ENCODE results near the gene PLA1A. TPM values are rescaled to one million over a fixed set of nuclear protein-coding genes. Genes with fewer than 3 reads are reported as not detected.
"Not testable (repeated sequence)": the region's sequence is repeated elsewhere in the genome, so short reads cannot be mapped to it uniquely, and the experiment has no call there.

PLA1A gene
- total RNA-seq, 2 experiments from 2014 or later: not detected

DNA sequence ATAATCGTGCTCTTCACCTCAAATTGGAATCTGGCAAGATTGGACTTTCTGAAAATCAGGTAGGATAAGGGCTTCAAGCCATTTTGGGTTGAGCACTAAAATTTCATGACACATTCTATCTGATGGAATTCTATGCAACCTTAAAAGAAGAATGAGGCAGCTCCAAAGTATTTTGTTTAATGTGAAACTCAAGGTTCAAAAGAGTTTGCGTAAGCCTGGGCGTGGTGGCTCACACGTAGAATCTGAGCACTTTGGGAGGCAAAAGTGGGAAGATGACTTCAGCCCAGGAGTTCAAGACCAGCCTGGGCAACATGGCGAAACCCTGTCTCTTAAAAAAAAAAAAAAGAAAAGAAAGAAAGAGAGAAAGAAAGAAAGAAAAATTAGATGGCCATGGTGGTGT, 3.6 kb upstream of the PLA1A start:
- H3K4me1 Mint-ChIP-seq (ENCODE audit: low read depth): no peaks in the 10 kb centered on the region
- peaks cover 7% of the 10 kb centered on the region for H3K4me1 ChIP-seq (ENCODE audit: insufficient read depth, low read length)
- ChIA-PET POLR2A (no interaction called here), CTCF (no interaction called here)
- H3K4me3 Mint-ChIP-seq: no peak overlapping the region
- no peaks in the 10 kb centered on the region for H3K9me3 ChIP-seq (ENCODE audit: control insufficient read depth in 1 of 2, insufficient read depth in 1 of 2, low read length in 2 of 2)
- intact Hi-C loops (cut with DNase I, micrococcal nuclease): no loop called here
- no peaks in the 10 kb centered on the region for H3K27me3 ChIP-seq (ENCODE audit: control insufficient read depth in 1 of 2, insufficient read depth in 2 of 2, low read length in 2 of 2)
- no peaks in the 10 kb centered on the region for H3K9me3 Mint-ChIP-seq
- no peak for DNase-seq
- TF ChIP-seq, protein P1, sequence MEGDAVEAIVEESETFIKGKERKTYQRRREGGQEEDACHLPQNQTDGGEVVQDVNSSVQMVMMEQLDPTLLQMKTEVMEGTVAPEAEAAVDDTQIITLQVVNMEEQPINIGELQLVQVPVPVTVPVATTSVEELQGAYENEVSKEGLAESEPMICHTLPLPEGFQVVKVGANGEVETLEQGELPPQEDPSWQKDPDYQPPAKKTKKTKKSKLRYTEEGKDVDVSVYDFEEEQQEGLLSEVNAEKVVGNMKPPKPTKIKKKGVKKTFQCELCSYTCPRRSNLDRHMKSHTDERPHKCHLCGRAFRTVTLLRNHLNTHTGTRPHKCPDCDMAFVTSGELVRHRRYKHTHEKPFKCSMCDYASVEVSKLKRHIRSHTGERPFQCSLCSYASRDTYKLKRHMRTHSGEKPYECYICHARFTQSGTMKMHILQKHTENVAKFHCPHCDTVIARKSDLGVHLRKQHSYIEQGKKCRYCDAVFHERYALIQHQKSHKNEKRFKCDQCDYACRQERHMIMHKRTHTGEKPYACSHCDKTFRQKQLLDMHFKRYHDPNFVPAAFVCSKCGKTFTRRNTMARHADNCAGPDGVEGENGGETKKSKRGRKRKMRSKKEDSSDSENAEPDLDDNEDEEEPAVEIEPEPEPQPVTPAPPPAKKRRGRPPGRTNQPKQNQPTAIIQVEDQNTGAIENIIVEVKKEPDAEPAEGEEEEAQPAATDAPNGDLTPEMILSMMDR (IDR thresholded peaks at IDR 0.05): no peak
- no peaks in the 10 kb centered on the region for H3K36me3 ChIP-seq (ENCODE audit: insufficient read depth, low read length)
- H3K4me3 ChIP-seq (ENCODE audit: low read length): no peak overlapping the region
- no peaks in the 10 kb centered on the region for H3K36me3 Mint-ChIP-seq (ENCODE audit: low read depth)
- peaks cover 4% of the 10 kb centered on the region for H3K27me3 Mint-ChIP-seq
- H3K27ac Mint-ChIP-seq: no peak overlapping the region
- no peak for ATAC-seq (ENCODE audit: poor library complexity)
- no peak overlapping the region for H3K27ac ChIP-seq (ENCODE audit: low read depth in 1 of 2, low read length in 2 of 2)

DNA sequence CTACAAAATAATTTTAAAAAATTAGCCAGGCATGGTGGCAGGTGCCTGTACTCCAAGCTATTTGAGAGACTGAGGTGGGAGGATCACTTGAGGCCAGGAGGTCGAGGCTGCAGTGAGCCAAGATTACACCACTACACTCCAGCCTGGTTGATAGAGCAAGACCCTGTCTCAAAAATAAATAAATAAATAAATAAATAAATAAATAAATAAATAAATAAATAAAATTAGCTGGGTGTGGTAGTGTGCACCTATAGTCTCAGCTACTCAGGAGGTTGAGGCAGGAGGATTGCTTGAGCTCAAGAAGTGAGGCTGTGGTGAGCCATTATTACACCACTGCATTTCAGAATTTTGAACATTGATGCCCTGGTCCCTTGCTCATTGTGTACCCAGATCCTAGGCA, 2.8 kb upstream of the PLA1A start:
- H3K36me3 ChIP-seq (ENCODE audit: insufficient read depth, low read length); H3K27ac ChIP-seq (ENCODE audit: low read depth in 1 of 2, low read length in 2 of 2); intact Hi-C loops (cut with DNase I, micrococcal nuclease); ATAC-seq (ENCODE audit: poor library complexity); H3K9me3 ChIP-seq (ENCODE audit: control insufficient read depth in 1 of 2, insufficient read depth in 1 of 2, low read length in 2 of 2); H3K27me3 ChIP-seq (ENCODE audit: control insufficient read depth in 1 of 2, insufficient read depth in 2 of 2, low read length in 2 of 2); H3K27ac Mint-ChIP-seq; H3K4me3 ChIP-seq (ENCODE audit: low read length); H3K27me3 Mint-ChIP-seq; DNase-seq; POLR2A ChIA-PET; CTCF ChIA-PET; H3K9me3 Mint-ChIP-seq; H3K36me3 Mint-ChIP-seq (ENCODE audit: low read depth); H3K4me3 Mint-ChIP-seq; H3K4me1 Mint-ChIP-seq (ENCODE audit: low read depth); H3K4me1 ChIP-seq (ENCODE audit: insufficient read depth, low read length): not testable (repeated sequence)

DNA sequence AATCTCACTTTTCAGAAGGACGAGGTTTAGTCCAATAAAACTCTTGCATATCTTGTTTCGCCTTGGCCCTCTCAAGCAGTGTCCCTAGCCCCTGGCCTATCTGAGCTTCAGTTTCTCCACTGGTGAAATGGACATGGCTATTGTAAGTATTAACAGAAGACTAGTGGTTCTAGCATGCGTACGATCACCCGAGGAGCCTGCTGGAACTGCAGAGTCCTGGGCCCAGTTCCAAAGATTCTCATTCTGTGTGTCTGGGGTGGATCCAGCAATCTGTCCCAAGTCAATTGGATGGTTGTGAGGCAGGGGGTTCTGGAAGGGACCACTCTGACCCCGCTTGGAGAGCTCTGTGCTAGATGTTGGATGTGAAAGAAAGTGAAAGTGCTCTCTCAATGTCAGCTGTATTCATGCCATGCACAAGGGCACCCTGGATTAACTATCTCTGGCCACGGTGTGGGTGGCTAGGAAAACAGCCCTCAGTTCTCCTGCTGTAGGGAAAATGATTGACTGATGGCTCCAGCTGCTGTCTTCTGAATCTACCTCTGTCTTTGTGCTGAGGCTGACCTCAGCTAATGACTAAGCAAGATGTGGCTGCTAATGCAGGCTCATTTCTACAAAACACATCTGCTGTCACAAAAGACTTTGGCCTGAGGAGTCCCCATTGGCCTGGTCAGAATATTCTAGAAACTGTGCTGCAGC, 1.9 kb upstream of the PLA1A start:
- ATAC-seq (ENCODE audit: poor library complexity): no peak
- intact Hi-C loops (cut with DNase I, micrococcal nuclease): no loop called here
- H3K27me3 Mint-ChIP-seq: no peaks in the 10 kb centered on the region
- H3K27me3 ChIP-seq (ENCODE audit: control insufficient read depth in 1 of 2, insufficient read depth in 2 of 2, low read length in 2 of 2): no peaks in the 10 kb centered on the region
- TF ChIP-seq, protein P1 (IDR thresholded peaks at IDR 0.05): no peak
- H3K36me3 ChIP-seq (ENCODE audit: insufficient read depth, low read length): no peaks in the 10 kb centered on the region
- H3K4me1 Mint-ChIP-seq (ENCODE audit: low read depth): no peaks in the 10 kb centered on the region
- H3K9me3 ChIP-seq (ENCODE audit: control insufficient read depth in 1 of 2, insufficient read depth in 1 of 2, low read length in 2 of 2): peaks cover 0 to 2% of the 10 kb centered on the region in 2 experiments
- H3K36me3 Mint-ChIP-seq (ENCODE audit: low read depth): no peaks in the 10 kb centered on the region
- no peak for DNase-seq
- no peak overlapping the region for H3K27ac ChIP-seq (ENCODE audit: low read depth in 1 of 2, low read length in 2 of 2)
- POLR2A ChIA-PET: no interaction called here
- H3K27ac Mint-ChIP-seq: no peak overlapping the region
- peaks cover 13% of the 10 kb centered on the region for H3K4me1 ChIP-seq (ENCODE audit: insufficient read depth, low read length)
- CTCF ChIA-PET: no interaction called here
- no peak overlapping the region for H3K4me3 ChIP-seq (ENCODE audit: low read length)
- no peaks in the 10 kb centered on the region for H3K9me3 Mint-ChIP-seq
- no peak overlapping the region for H3K4me3 Mint-ChIP-seq

DNA sequence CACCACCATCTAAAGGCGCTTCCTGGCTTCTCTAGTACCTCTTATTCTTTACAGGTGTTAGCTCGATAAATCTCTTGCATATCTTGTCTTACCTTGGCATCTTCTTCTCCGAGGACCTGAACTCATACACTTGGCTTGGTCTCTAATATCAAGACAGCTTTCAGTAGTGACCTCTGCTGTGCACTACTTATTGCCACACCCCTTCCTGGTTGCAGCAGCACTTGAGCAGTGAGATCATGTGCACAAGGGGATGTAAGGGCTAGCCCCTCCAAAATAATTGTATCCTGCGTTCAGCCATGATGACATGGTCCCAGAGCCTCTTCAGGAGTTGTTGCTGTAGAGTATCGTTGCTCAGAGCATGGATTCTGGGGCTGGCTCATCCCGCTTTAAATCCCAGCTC, 1.3 kb upstream of the PLA1A start:
- Histone ChIP-seq H3K27ac (ENCODE audit: low read depth in 1 of 2, low read length in 2 of 2) (no peak overlapping the region), H3K4me3 (ENCODE audit: low read length) (no peak overlapping the region), H3K27me3 (ENCODE audit: control insufficient read depth in 1 of 2, insufficient read depth in 2 of 2, low read length in 2 of 2) (no peaks in the 10 kb centered on the region), H3K9me3 (ENCODE audit: control insufficient read depth in 1 of 2, insufficient read depth in 1 of 2, low read length in 2 of 2) (peaks cover 0 to 3% of the 10 kb centered on the region in 2 experiments), H3K36me3 (ENCODE audit: insufficient read depth, low read length) (no peaks in the 10 kb centered on the region), H3K4me1 (ENCODE audit: insufficient read depth, low read length) (peaks cover 16% of the 10 kb centered on the region)
- H3K9me3 Mint-ChIP-seq: no peaks in the 10 kb centered on the region
- no peaks in the 10 kb centered on the region for H3K4me1 Mint-ChIP-seq (ENCODE audit: low read depth)
- no peak for ATAC-seq (ENCODE audit: poor library complexity)
- POLR2A ChIA-PET: no interaction called here
- no peaks in the 10 kb centered on the region for H3K27me3 Mint-ChIP-seq
- no peak overlapping the region for H3K27ac Mint-ChIP-seq
- TF ChIP-seq, protein P1 (IDR thresholded peaks at IDR 0.05): no peak
- CTCF ChIA-PET: no interaction called here
- H3K36me3 Mint-ChIP-seq (ENCODE audit: low read depth): no peaks in the 10 kb centered on the region
- no peak for DNase-seq
- intact Hi-C loops (cut with DNase I, micrococcal nuclease): no loop called here
- H3K4me3 Mint-ChIP-seq: no peak overlapping the region
